GM19372 (cell line): ENCODE results near the gene GOSR1.
"Not testable (repeated sequence)": the region's sequence is repeated elsewhere in the genome, so short reads cannot be mapped to it uniquely, and the experiment has no call there.

Experiments
- ATAC-seq: cut with Tn5 transposase; IDR thresholded peaks from one replicate; pipeline ENCODE4 v1.9.1; 2021; ENCODE audit warnings: mild to moderate bottlenecking, low read depth, moderate library complexity; ENCODE audit not compliant: unreplicated experiment

The GOSR1 gene

DNA sequence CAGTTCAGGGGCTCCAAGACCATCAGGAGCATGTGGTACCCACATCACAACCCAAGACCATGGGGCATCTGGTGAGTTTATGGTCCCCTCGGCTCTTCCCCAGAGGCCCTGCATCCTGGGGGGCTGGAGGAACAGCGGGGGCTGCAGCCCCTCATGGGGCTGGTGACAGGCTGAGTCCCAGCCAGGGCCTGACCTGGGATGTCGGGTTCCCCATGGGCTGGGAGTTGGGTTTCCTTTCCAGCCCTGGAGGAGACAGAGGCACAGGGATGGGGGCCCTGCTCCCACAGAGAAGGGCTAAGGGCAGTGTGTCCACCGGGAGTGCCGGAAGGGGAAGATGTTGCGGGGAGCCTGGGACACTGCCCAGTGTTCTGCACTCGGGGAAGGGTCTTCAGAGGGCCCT is 82.4 kb downstream of the GOSR1 start:
- ATAC-seq = no peak

DNA sequence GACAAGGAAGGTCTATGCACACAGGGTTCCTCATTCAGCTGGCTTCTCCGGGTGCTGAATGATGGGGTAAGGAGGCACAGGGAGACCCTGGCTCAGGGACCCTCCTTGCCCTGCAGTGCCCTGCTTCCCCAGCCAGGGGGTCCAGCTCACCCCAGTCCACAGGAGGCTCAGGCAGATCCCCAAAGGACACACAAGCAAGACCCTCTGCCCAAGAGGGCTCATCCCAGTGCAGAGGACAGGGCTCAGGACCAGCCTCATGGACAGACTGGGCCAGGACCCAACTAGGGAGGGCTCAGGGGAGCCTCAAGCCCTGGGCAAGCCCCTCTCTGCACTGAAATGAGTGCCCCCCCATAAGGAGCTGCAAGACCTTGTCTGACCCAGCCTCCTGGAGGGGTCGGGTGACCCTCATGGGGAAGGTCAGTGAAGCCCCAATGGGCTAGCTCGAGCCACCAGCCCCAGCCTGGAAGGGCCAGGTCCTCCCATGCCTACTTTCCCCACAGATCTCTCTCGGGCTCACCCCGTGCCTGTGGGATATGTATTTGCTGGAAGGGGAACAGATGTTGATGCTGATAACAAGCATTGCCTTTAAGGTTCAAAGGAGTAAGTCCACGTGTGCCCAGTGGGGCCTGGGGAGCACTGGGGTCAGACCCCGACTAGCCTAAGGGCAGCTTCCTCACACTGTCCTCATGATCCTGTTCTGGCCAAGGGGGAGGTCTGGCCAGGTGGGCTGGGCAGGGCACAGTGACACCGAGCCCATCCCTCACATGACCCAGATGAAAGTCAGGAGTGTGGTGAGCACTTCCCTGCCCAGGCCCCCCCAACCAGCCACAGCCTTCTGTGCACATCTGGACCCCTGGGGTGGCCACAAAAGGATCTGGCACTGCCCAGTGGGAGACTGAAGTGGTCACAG is 83.2 kb downstream of the GOSR1 start:
- not testable (repeated sequence) for ATAC-seq

DNA sequence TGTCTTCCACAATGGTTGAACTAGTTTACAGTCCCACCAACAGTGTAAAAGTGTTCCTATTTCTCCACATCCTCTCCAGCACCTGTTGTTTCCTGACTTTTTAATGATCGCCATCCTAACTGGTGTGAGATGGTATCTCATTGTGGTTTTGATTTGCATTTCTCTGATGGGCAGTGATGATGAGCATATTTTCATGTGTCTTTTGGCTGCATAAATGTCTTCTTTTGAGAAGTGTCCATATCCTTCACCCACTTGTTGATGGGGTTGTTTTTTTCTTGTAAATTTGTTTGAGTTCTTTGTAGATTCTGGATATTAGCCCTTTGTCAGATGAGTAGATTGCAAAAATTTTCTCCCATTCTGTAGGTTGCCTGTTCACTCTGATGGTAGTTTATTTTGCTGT is 84.6 kb downstream of the GOSR1 start:
- not testable (repeated sequence) for ATAC-seq

DNA sequence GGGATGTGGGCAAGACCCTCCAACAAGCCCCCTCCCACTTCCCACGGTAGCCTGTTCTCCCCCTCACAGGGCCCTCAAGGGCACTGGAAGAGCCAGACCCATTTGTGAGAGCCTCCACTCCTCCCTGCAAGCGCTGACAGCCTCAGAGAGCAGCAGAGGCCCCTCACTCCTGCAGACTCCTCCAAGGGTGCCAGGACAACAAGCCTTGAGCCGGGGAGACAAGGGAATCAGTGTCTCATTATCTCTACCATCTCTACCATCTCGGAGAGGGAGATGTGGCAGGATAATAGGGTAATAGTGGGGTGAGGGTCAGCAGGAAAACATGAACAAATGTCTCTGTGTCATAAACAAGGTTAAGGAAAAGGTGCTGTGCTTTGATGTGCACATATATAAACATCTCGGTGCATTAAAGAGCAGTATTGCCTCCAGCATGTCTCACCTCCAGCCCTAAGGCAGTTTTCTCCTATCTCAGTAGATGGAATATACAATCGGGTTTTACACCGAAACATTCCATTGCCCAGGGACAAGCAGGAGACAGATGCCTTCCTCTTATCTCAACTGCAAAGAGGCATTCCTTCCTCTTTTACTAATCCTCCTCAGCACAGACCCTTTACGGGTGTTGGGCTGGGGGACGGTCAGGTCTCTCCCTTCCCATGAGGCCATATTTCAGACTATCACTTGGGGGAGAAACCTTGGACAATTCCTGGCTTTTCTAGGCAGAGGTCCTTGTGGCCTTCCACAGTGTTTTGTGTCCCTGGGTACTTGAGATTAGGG is 86.1 kb downstream of the GOSR1 start:
- not testable (repeated sequence) for ATAC-seq

DNA sequence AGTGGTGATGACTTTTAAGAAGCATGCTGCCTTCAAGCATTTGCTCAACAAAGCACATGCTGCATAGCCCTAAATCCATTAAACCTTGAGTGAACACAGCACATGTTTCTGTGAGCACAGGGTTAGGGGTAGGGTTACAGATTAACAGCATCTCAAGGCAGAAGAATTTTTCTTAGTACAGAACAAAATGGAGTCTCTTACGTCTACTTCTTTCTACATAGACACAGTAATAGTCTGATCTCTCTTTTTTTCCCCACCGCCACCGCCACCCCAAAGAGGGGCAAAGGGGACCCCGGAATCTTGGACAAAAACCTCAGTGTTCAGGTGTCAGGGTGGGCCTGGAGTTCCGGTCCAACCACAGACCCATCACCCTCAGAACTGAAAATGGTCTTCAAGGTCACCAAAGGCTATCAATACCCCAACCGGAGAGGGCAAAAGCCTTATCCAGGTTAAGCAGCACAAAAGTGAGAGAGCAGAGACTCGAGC is 86.7 kb downstream of the GOSR1 start:
- not testable (repeated sequence) for ATAC-seq

DNA sequence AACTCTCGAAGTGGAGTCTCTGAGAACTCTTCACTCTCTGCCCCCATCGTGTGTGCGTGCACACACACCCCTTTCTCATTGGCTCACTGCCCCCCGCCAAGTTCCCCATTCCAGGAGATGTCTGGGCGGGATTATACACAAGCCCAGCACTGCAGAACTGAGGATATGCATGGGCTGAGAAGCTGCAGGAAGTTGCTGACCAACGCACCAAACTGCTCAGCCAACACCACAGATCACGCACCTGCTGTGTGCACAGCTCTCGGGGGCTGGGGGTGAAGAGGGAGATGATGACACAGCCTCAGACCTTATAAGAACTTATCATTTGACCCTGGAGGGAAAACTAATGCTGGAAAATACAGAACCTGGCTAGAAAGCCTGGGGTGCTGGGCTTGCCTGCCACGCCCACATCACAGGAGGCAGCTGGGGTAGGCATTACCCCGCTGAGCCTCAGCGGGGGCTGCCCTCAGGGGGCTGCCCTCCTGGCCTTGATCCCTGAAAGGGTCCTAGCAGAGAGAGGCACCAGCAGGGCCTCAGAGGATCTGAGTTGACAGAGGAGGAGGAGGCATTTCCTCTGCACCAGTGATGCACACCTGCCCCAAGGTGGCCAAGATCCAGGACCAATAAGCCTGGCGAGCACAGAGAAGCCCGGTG is 87.3 kb downstream of the GOSR1 start:
- ATAC-seq = not testable (repeated sequence)

DNA sequence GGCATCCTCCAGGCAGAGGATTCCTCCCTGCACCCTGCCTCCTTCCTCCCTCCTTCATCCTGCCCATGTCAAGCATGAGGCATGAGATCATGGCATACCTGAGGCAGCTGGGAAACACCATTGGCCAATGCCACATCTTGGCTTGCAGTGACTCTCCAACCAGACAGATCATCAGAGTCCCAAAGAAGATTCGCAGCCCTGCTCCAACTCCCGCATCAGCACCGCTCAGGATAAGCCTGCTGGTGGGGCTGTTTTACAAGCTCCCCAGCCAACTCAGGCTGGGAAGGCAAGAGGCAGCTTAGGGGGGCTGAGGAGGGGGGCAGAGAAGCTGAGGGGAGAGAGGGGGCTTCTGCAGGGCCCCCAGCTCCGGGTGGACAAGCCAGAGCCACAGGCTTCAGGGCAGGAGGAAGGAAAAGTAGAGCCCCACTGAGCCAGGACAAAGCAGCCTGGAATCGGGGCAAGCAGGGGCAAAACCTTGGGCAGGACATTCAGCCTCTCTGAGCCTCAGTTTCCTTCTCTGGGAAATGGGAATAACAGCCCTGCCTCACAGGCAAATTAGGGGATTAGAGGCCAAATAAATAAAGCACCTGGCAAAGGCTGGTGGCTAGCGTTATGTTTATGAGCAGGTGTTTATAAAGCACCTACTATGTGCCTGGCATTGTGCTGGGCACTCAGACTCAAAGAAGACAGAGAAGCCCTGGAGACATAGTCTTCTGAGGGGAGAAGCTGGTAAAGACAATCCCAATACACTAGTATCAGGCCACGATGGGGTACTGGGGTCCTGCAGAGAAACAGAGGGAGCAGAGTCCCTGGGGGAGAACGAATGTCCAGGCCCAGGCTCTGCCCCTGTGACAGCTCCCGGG is 88.1 kb downstream of the GOSR1 start:
- no peak for ATAC-seq

DNA sequence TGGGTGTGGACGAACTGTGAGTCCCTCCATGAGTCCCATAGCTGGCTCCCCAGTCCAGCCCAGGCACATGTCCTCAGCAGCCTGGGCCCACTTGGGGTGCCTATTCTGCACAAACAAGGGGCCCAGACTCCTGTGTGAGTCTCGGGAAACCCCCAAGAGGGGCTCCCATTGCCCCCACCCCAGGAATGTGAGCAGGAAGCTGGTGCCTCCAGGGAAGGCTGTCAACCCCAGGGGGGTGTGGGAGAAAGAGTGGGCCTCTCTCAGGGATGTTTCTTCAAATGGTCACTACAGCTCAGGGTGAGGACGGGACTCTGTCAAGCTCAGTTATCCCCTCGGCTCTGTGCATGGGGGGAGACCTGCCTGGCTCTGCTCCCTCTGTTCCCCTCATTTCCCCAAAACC is 88.9 kb downstream of the GOSR1 start:
- ATAC-seq = not testable (repeated sequence)

DNA sequence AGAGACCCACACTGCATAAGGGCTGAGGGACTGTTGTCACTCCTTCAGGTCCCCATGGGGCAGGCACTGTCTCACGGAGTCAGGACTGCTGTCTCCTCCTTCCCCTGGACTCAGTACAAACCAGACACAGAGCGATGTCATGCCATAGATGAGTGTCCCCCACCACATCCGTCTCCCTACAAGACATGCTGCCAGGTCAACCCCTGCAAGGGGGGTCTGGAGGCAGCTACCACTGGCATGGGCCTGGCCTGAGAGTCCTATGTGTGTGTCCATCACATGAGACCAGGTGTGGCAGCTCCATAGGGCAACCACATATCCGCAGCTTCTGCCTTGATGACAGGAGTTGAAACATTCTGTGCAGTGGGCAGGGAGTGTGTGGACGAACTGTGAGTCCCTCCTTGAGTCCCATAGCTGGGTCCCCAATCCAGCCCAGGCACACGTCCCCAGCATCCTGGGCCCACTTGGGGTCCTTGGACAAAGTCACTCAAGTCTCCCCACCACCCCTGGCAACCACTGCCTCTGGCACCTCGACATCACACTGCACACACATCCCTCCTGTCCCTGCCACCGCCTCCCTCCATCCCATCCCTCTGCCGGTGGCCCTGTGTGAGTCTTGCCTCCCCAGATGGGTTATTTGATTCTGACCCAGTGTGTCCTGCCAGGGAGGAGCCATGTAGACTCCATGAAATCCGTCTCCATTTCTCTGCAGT is 89.5 kb downstream of the GOSR1 start:
- ATAC-seq = not testable (repeated sequence)

DNA sequence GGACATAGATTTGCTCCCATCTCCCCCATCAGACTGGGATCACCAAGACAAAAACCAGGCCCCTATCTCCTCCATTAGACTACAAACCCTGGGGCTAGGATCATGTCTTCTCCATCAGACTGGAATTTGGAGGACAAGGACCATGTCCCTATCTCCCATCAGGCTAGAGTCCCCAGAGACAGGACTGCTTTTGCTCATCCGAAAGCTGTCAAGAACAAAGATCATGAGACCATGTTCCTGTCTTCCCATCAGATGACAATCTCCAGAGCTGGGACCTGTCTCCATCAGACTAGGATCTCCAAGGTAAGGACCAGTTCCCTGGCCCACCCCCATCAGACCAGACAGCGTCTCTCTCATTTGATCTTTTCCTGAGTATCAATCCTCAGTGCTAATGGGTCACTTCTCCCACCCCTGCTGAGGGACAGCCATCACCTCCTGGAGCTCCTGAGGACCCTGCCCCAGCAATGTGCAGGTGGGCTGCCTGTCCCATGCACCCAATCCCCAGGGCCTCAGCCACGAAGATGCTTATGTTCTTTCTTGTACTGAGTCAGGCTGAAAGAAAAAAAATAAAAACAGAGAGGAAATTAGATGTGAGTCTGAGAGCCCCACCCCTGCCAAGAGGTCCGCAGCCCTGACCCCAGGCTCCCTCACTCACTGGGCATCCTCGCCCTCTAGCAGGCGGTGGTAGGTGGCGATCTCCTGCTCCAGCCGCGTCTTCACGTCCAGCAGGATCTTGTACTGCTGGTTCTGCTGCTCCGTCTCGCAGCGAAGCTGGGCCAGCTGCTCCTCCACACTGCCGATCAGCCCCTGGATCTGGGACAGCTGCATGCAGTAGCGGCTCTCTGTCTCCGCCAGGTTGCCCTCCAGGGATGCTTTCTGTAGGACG is 90.3 kb downstream of the GOSR1 start:
- ATAC-seq = no peak

DNA sequence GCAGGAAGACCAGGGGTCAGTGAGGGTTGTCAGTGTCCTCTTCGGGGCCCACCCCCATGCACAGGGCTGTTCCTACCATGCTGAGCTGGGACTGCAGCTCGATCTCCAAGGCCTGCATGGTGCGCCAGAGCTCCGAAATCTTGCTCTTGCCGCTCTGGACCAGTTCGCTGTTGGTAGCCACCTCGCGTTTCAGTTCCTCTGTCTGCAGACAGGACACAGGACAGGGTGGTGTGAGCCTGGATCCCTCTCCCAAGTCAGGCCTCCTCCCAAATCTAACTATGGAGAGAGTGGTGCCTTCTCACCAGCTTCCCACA is 90.9 kb downstream of the GOSR1 start:
- ATAC-seq = no peak

DNA sequence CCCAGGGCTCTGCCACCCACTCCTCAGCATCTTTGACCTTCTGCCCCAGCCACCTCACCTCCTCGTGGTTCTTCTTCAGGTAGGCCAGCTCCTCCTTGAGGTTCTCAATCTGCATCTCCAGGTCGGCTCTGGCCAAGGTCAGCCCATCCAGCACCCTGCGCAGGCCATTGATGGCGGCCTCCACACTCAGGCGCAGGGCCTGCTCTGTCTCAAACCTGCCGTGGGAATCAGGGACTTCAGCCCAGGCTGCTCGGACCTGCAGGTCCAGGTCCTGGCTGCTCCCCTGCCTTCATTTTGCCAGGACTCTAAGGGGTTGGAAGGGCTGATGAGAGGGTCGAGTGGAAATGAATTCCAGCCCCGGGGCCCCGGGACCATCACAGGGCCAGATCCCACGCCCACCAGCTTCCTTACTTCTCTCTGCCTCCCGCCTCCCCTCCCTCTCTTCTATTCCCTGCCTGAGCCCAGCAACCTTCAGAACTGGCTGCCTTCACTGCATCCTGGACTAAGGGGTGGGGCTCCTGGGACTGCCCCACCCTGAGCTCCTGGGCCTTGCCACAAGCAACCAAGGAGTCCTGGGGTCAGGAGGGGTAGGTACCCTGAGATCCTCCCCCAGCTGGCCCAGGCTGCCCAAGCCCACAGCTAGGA is 92.4 kb downstream of the GOSR1 start:
- not testable (repeated sequence) for ATAC-seq

DNA sequence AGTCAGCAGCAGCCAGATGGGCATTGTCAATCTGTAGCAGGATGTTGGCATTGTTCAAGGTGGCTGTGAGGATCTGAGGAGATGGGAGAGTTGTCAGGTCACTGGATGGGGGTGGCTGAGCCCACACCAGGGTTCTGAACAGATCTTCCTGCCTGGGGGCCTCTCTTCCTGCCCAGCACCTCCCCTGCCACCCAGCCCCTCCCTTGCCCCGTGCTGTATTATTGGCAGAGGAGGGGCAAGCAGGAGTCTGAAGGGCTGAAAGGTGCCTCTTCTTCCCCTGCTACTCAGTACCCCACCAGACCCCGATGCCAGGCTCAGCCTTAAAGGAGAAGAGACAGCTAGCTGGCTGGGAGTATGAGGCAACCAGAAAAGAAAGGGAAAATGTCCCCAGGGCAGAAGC is 93.0 kb downstream of the GOSR1 start:
- ATAC-seq = no peak

DNA sequence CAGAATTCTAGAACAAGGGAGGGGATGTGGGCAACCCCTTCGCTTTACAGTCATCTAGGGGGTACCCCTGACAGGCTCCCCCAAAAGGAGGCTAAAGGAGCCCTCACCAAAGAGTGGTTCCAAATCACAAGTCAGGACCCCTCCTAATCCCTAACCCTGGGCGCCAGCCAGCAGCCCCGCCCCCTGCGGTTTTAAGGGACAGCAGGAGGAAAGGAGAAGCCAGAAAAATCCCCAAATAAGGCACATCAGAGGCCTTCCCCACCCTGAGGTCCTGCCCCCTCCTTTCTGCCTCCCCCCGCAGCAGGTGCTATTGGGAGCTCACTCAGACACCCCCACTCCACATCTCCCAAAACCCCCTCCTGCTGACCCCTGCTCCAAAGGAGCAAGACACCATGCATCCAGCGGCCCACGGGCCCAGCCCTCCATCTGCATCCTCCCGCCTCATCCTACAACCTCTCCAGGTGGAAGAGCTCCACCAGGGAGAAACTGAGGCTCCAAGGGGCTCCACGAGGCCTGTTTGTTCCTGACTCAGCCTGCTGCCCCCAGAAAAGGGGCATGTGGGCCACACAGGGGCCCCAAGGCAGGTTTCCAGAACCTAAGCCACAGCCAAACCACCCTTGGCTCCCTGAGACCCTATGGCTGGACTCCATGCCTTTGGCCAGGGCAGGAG is 93.5 kb downstream of the GOSR1 start:
- no peak for ATAC-seq

DNA sequence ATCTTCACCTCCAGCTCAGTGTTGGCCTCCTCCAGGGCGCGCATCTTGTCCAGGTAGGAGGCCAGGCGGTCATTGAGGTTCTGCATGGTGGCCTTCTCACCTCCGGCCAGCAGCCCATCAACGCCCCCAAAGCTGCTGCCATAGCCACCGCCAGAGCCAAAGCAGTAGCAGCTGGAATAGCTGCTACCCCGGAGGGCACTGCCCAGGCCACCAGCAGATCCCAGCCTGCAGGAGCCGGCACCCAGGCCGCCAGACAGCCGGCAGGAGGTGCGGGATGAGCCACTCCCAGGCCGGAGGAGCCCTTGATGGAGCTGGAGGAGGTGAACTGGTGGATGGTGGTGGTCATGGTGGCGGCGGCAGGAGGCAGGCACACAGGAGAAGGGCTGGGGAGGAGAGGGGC is 94.2 kb downstream of the GOSR1 start:
- ATAC-seq = not testable (repeated sequence)

DNA sequence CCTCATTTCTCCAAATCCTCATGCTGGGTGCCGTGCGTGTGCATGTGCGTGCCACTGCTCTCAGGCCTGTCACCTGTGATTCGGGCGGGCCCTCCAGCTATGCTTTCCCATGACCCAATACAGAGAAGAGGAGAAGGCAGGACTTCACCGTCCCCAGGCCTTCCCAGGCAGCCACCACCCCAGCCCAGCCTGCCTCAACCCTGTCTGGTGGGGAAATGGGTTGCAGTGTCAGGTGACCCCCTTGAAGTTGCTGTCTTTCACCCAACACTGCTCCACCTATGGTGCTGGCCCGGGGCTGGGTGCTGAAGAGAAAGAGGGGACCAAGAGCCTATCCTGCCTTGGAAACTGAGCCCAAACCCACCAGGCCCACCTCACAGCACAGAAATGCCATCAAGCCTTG is 94.7 kb downstream of the GOSR1 start:
- ATAC-seq = no peak
